GM19468 (cell line): Measurements from ENCODE around the gene STING1.
"Not testable (repeated sequence)": the region's sequence is repeated elsewhere in the genome, so short reads cannot be mapped to it uniquely, and the experiment has no call there.

ENCODE experiments used
- ATAC-seq: cut with Tn5 transposase; IDR thresholded peaks from one replicate; pipeline ENCODE4 v1.9.1; 2021; ENCODE audit warnings: mild to moderate bottlenecking, moderate library complexity, moderate number of reproducible peaks; ENCODE audit not compliant: unreplicated experiment; ENCODE audit errors: extremely low read depth

STING1 gene

GRCh38 chr5:139503879-139504278 lies 21.3 kb upstream of the STING1 start:
- not testable (repeated sequence) for ATAC-seq

- not testable (repeated sequence) for ATAC-seq
These were observed 20.7 kb upstream of the STING1 start for GRCh38 chr5:139503036-139503817.

GRCh38 chr5:139501381-139501780 lies 18.8 kb upstream of the STING1 start:
- ATAC-seq, result no peak

GRCh38 chr5:139495638-139496435 lies 13.3 kb upstream of the STING1 start:
- ATAC-seq, result no peak

- ATAC-seq, result no peak
These were observed 12.3 kb upstream of the STING1 start for GRCh38 chr5:139494832-139495231.

- no peak for ATAC-seq
These were observed 11.7 kb upstream of the STING1 start for GRCh38 chr5:139494256-139494655.

- no peak for ATAC-seq
These were observed 10.2 kb upstream of the STING1 start for GRCh38 chr5:139492700-139493192.

GRCh38 chr5:139488260-139488659 lies 5.7 kb upstream of the STING1 start:
- ATAC-seq, result no peak

GRCh38 chr5:139486201-139486600 lies 3.6 kb upstream of the STING1 start:
- no peak for ATAC-seq

- ATAC-seq, result not testable (repeated sequence)
These were observed 291 bp upstream of the STING1 start for GRCh38 chr5:139482890-139483208.

- ATAC-seq, result no peak
These were observed 943 bp downstream of the STING1 start for GRCh38 chr5:139481580-139482049.

- ATAC-seq, result no peak
These were observed 1.4 kb downstream of the STING1 start for GRCh38 chr5:139481122-139481533.

GRCh38 chr5:139479729-139480128 lies 2.8 kb downstream of the STING1 start:
- not testable (repeated sequence) for ATAC-seq

- ATAC-seq, result not testable (repeated sequence)
These were observed 3.7 kb downstream of the STING1 start for GRCh38 chr5:139478657-139479423.

GRCh38 chr5:139475865-139476617 lies 6.5 kb downstream of the STING1 start:
- ATAC-seq, result no peak

GRCh38 chr5:139474890-139475791 lies 7.4 kb downstream of the STING1 start:
- no peak for ATAC-seq

- no peak for ATAC-seq
These were observed 9.0 kb downstream of the STING1 start for GRCh38 chr5:139473565-139473964.

GRCh38 chr5:139473105-139473504 lies 9.5 kb downstream of the STING1 start:
- ATAC-seq, result no peak
